ENCODE data around the gene AOPEP.

The AOPEP gene

GRCh38 chr9:95025213-95026147, 299.0 kb downstream of the AOPEP start:
- DNase-seq, result peak; percentile 82

DNA sequence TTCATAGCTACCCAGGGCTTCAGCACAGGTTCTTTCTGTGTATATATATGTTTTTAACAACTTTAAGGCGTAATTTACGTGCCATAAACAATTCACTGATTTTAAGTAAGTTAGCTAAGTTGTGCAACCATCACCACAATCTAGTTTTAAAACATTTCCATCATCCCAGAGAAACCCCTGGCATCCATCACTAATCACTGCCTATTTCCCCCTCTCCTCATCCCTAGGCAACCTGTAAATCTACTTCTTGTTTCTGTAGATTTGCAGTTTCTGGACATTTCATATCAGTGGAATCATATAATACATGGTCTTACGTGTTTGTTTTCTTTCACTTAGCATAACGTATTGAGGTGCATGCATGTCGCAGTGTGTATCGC, 299.6 kb downstream of the AOPEP start:
- no peak for DNase-seq

DNA sequence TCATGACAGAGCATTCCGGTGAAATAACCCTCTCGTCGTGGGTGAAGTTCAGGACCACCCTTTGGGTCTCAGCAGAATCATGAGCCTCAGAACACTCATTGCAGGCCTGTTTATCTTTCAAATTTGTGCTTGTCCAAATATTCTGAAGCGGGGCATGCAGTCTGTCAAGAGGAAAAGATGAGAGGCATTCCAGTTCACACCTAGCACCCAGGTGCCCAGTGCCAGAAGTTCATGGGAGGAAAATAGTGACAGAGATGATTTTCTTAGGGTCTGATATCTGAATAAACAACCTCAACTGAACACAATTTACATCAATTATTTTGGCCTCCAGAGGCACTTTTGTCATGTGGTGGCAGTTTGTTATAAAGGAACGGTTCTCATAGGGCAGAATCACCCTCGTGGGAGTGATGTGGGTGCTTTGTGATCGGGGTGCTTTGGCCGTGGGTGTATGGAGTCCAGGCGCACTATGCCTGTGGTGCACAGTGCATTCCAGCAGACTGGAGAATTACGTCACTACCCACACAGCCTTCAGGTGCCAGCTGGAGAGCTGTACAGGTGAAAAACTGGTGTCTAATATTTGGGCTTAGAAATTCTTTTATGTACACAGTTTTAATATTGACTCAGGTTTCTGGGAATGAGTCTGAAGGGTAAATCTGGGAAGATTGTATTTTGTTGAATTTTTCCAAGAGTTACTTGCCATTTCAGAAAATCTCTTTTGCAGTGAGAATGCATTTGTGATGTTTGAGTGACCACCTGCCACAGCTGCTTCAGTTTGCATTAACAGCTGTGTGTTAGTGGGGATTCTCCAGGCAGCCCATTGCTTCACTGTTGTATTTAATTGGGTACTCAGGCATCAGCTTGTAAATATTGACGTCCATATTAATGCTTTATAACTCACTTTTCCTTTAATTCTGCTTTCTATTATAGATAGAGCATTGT, 301.7 kb downstream of the AOPEP start:
- DNase-seq, result peak; percentile 59

GRCh38 chr9:95028853-95029219, 302.3 kb downstream of the AOPEP start:
- no peak for DNase-seq

DNA sequence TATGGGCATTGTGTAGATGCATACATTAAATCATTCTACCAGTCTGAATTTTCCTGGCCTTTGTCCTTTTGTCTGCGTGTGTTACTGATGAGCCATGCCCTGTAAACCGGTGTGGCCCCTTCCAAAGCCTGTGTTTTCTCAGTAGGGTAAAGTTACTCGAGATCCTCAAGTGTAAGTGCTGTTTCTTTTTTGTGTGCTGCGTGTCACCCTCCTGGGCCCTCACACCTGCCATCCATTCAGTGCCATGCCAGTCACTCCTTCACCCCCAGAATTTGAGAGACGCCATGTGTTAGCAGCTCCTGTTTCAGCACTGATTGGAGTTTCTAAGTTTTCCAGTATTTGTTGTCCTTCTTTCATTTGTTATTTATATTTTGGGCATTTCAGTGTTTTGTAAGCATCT, 302.8 kb downstream of the AOPEP start:
- DNase-seq, result no peak

DNA sequence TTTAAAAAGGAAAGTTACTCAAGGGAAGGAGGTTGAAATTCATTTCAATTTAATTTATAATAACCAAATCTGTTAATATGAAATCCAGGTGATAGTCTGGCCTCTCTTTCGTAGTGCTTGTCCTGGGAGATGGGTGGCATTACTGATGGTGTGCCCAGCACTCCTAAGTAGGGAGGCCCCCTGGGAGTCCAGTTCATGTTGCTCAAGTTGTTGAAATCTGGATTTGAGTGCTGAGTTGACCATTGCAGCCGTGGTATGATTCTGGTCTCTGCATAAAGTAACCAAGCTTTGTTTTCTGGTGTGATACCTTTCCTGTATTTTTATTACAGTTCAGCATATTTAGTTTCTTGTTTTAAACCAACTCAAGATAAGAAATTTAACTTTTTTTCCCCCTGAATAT, 303.2 kb downstream of the AOPEP start:
- DNase-seq, result no peak

DNA sequence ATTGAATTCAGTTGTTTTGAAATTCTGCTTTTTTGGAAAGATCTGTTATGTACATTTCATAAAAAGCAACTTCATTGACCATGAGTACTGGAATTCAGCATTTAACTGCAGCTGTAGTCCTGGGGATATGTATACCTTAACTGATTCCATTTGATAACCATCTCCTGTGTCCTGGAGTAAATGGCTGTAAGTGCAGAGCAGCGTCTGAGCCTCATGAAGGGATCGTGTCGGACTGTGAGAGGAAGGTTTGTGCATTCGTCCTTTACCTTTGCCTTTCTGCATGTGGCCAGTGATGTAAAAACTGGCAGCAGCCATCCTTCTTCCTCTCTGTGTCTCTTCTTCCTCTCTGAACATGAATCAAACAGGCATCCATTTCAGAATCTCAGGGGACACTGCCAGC, 303.8 kb downstream of the AOPEP start:
- DNase-seq, result no peak

DNA sequence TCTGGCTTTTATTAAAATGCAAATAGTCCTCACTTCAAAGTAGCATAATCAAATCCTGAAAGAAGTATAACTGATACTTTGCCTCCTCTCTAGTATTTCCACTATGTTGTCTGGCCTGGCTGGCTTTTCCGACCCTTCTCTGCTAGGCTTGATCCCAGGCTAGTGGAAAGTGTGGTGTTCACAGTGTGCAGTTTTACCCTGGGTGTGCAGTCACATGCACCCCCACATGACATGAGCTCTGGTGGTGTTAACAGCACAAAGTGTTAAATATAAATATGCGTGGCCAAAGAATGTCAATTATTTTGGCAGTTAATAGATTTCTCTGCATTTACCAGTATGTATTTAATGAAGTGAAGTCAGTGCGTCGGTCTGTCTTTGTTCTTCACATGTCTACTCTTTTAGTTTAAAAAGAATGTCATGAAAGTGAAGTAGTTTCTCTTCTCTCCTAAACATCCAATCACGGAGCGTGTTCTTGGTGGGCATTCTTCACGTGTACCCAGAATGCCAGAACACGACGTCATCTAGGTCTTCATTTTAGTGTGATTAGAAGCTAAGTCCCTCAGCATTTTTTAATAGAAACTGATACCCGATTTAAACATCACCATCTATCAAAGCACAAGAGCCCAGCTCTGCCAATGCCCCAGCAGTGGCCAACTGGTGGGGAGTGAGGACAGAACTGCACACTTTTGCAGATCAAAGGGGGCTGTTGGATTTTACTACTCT, 304.6 kb downstream of the AOPEP start:
- peak; percentile 53 for DNase-seq

- DNase-seq, result peak; percentile 96
Observed at GRCh38 chr9:95031711-95032461, 305.4 kb downstream of the AOPEP start.

- peak; percentile 91 for DNase-seq
Observed at GRCh38 chr9:95032580-95033341, 306.3 kb downstream of the AOPEP start.

- DNase-seq, result no peak
Observed at GRCh38 chr9:95035846-95036245, 309.3 kb downstream of the AOPEP start.

GRCh38 chr9:95036676-95037075, 310.2 kb downstream of the AOPEP start:
- DNase-seq, result no peak

DNA sequence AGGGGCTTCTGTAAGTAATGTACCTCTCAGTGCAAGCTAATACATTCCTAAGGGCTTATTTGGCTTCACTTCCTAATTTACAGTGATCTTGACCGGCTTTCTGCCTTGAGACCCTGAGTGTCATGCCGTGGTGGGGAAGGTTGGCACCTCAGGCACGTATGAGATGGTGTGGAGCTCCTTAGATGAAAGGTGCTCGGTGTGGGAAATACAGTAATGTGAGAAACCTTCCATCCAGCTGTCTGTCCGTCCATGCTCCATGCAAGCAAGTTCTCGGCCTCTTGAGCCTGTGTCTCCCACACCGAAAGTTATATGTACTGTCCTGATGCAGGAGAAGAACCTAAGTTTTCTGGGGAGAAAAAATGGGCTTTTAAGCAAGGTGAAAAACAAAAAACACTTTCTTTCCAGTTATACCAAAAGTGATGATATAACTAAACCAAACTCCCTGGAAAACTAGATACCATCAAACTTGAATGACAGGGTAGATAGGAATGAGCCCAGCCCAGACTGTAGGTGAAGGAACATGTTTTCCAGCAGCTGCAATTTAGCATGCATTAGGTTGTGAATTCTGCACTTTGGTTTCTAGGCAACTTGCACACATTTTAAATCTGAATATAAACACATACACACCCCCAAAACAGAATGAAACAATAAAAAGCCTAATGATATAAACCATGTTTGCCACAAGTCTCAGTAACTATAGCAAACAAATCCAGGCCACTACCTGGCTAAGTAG, 311.5 kb downstream of the AOPEP start:
- no peak for DNase-seq

- no peak for DNase-seq
Observed at GRCh38 chr9:95038666-95039065, 312.2 kb downstream of the AOPEP start.

DNA sequence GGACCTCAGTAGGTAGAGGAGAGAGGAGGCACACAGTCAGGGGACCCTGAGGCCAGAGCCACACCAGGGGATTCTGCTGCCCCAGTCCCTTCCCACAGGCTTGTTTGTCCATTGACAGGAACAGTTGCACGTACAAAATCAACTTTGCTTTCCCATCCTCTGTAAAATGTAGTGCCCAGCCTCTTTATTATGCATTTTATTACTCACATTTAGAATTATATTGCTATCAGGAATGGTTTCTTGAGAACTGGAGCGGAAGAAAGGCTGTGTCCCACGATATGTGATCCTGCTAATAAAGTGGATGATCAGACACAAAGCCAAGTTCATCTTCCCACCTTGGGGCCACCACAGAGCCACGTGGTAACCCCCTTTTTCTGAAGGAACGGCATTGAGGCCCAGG, 313.6 kb downstream of the AOPEP start:
- no peak for DNase-seq

DNA sequence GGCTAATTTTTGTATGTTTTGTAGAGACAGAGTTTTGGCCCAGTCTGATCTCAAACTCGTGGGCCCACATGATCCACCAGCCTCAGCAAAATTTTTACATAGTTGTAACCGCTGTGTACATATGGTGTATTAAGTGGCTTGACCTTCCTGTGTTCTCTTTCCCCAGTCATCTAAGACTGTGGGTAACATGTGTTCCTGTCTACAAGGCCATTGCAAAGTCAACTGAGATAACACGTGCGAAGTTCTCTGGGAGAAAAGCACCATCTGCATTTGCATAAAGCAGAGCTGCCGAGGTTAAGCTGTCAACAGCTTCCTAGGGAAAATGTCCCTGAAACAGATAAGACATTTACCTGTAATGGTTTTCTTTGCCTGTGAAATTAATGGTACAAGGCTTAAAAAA, 317.3 kb downstream of the AOPEP start:
- DNase-seq, result no peak

DNA sequence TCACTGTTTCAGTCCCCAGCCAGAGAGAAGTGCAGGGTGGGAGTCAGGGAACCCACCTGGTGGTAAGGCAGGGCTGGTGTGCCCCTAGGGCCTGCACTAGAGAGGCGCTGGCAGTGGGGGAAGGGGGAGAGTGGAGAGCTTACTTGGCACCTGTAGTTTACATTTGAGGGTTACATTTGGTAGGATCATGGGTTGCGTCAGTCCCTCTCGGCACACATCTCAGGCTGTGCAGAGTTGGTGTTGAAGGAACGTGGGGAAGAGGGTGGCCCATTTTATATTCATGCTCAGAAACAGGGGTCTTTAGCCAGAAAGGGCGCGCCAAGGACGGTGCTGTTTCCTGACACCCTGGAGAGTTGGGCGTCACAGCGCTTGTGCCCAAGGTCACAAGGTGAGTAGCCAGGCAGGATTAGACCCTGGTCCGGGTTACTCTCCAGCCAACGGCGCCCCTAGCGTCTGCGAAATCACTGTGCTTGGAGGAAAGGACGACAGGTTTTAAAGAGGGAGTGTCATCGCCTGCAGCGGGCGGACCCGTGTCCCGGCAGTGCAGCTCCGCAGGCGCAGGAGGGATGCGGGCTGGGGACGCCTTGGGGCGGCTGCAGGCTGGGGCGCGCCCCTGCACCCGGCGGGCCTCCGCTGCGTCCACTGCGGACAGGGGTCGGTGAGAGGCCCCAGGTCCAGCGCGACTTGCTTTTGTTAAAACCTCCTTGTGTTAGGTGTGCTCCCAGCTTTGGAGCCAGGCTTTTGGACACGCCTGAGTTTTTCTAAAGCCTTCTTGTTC, 318.4 kb downstream of the AOPEP start:
- DNase-seq, result no peak

DNA sequence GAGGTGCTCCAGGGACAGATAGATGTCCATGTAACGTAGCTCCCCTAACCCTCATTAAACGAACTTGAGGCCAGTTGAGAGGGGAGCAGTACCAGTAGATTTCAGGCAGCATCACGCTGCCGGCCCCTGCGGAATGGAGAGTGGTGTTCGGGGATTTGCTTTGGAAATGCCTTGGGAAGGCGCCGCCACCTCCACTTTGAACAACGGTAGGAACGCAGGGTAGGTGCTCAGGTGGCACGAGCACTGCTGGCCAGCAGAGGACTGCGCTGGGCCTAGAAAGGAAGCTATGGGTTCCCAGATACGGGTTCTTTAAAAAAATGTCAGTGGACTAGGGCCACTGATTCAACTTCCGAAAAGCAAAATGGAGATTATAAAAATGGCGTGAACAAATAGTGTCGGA, 319.3 kb downstream of the AOPEP start:
- no peak for DNase-seq

- no peak for DNase-seq
Observed at GRCh38 chr9:95047452-95048224, 321.1 kb downstream of the AOPEP start.

All from NCI-H2029 (cell line).